GM03348 (cell line): ENCODE results near the gene ATG3.
"Not testable (repeated sequence)": the region's sequence is repeated elsewhere in the genome, so short reads cannot be mapped to it uniquely, and the experiment has no call there.

ENCODE experiments used
- DNase-seq: peaks from one replicate; pipeline ENCODE4 v3.0.0; 2012; ENCODE audit warnings: low spot score

The ATG3 gene

DNA sequence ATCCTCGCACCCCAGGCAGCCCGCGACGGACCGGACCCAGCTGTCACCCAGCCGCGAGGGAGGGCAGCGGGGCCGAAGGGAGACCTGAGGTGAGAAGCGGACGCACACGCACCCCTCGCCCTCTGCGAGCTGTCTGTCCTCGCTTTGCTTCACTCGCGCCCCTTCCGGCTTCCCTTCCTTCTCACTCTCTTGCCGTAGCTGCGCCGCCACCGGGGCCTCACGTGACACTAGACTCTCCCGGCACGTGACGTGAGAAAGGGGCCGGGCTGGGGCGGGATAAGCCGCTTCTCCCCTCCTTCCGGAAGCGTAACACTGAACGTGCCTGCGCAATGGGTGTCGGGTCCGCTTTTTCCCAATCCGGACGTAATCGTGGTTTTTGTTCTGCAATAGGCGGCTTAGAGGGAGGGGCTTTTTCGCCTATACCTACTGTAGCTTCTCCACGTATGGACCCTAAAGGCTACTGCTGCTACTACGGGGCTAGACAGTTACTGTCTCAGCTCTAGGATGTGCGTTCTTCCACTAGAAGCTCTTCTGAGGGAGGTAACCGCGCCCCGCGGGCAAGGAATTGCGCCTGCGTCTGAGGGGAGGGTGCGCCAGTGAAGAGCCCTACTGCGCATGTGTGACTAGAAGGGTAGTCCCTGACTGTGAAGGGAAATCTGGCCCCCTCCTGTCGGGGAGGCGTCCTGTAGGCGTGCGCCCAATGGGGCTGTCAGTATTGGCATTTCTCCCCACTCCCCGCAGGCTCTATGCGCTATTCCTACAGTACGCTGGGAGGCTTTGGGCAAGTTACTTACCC, at the start of gene ATG3, which contains the start of gene SLC35A5:
TSS of gene ATG3 (minus strand) at position 229 of the 796 bp plus-strand sequence. CDS start 434 bp downstream, outside the sequence.
TSS of gene SLC35A5 (plus strand) at position 312 of the 796 bp plus-strand sequence. CDS start 1,359 bp downstream, outside the sequence.
- peak; percentile 99 for DNase-seq

DNA sequence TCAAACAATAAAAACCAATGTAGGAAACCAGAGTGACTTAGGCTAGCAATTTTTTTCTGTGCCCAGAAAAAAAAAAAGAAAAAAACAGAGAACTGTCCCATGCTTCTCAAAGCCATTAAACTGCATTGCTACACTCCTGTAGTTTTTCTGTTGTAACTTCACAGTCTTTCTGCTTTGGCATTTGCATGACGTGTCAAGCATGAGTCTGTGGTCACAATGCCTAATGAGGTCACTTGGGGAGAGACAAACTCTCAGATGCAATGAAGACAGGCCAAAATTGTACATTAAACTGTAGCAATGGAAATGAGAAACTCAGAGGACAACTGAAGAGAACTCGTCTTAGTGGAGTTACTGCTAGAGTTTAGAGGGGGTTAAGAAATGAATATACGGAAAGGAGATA, 48.4 kb upstream of the ATG3 start:
- DNase-seq, result peak; percentile 66

DNA sequence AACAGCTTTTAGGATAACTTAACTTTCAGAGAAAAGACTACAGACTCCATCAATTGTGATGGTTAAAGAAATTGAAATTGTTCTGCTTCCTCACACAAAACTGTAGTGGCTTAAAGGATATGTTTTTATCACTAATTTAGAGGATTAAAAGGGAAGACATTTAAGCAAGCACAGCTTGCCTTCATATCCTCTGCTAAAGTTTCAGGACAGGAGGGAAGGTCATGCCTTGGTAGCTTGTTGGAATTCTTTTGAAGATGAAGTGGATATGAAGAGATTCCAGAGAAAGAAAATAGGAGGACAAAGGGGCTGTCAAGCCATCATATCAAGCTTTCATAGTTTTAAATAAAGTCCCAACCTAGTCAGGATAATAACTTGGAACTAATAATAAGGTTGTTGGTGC, 46.1 kb upstream of the ATG3 start:
- DNase-seq, result no peak

DNA sequence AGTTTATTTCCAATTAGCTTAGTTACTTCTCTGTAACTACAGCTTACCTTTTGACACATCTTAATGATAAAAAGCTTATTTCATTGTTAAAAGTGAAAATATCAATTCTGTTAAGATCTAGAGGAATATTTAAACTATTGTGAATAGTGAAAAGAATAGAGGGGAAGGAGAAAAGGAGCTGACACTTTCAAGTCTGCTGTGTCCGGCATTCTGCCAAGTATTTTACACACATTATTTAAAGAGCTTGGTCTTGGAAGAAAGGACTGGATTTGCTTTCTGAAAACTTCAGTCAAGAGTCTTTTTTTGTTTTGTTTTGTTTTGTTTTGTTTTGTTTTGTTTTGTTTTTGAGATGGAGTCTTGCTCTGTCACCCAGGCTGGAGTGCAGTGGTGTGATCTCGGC, 44.3 kb upstream of the ATG3 start:
- no peak for DNase-seq

- DNase-seq, result peak; percentile 47
Observed at GRCh38 chr3:112605285-112605684, 43.5 kb upstream of the ATG3 start.

- DNase-seq, result peak; percentile 65
Observed at GRCh38 chr3:112604536-112604935, 42.8 kb upstream of the ATG3 start.

DNA sequence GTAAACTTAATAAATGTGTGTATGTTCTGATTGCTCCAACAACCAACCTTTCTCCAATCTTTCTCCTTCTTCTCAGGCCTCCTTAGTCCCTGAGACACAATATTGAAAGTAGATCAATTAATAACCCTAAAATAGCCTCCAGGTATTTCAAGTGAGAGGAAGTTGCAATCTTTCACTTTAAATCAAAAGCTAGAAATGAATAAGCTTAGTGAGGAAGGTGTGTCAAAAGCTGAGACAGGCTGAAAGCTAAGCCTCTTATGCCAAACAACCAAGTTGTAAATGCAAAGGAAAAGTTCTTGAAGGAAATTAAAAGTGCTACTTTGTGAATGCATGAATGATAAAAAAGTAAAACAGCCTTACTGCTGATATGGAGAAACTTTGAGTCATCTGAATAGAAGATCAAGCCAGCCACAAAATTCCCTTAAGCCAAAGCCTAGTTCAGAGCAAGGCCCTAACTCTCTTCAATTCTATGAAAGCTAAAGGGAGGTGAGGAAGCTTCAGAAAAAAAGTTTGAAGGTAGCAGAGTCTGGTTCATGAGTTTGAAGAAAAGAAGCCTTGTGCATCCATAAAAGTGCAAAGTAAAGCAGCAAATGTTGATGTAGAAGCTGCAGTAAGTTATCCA, 40.6 kb upstream of the ATG3 start:
- DNase-seq, result no peak

DNA sequence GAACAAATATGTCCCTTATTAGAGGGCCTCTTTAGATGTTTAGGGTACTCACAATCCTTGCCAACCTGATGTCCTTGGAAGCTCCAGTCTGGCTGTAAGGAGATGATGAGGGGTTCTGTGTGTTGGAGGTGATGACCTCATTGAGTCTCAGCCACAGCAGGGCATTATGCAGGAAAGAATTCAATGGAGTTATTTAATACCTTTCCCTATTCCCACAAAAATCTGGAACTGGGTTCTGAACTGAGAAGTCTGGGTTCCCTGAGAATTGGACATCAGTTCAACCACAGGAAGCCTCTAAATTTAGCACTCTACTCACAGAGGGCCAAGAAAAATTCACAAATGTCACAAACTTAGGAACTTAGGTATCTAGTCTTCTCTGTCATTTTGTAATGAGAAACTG, 37.0 kb upstream of the ATG3 start:
- no peak for DNase-seq

- no peak for DNase-seq
Observed at GRCh38 chr3:112597945-112598344, 36.2 kb upstream of the ATG3 start.

GRCh38 chr3:112594856-112595255, 33.1 kb upstream of the ATG3 start:
- DNase-seq, result no peak

GRCh38 chr3:112593258-112593657, 31.5 kb upstream of the ATG3 start:
- no peak for DNase-seq

GRCh38 chr3:112587336-112587735, 25.6 kb upstream of the ATG3 start:
- DNase-seq, result no peak

GRCh38 chr3:112585782-112586181, 24.0 kb upstream of the ATG3 start:
- DNase-seq, result no peak

DNA sequence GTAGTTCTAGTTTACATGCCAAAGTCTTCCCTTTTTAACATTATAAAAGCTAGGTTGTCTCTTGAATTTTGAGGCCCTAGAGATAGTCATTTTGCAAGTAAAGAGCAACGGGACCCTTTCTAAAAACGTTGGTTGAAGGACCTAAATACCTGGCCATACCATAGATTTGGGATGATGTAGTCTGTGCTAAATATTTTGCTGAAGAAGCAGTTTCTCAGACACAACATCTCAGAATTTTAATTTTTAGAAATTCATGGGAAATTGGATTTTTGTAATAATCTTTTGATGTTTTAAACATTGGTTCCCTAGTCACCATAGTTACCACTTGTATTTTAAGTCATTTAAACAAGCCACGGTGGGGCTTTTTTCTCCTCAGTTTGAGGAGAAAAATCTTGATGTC, 21.3 kb upstream of the ATG3 start:
- no peak for DNase-seq

DNA sequence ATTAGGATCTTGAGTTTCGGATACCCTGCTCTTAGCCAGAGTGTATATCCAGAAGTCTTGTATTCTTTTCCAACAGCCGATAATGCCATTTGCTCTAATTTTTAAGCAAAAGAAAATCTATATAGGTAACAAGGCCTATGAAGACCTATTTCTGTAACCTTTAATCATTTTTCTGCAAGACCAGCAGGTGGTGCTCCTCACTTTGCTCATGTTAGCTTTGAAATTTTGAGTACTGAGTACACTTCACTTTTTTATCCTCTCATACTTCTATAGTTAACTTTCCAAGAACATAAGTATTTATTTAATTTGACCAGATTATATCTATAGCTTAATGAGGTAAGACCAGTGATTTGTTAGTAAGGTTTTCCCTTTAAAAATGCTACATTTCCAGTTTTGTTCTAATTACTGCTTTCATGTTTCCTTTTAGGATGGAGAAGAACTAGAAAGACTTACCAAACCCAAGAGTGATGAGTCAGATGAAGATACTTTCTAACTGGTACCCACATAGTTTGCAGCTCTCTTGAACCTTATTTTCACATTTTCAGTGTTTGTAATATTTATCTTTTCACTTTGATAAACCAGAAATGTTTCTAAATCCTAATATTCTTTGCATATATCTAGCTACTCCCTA, 20.6 kb upstream of the ATG3 start:
- DNase-seq, result peak; percentile 36

GRCh38 chr3:112579697-112580096, 17.9 kb upstream of the ATG3 start:
- DNase-seq, result no peak

GRCh38 chr3:112579232-112579631, 17.5 kb upstream of the ATG3 start:
- no peak for DNase-seq

GRCh38 chr3:112572701-112573100, 10.9 kb upstream of the ATG3 start:
- DNase-seq, result no peak

DNA sequence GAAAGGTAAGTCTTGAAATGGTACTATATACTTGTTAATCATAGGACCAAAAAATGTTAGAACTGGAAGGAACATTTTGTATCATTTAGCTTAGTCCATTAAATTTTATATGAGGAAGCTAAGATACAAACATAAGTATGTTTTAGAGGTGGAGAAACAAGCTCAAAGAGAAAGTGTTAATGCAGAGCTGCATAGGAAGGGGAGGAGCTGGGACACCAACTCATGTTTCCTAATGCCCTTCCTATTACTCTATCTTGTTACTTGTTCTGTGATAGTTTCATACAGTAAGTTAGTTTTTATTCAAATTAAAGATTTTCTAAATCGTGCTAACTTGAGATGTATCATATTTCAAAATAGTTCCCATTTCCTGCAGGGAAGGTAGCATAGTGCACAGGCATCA, 7.5 kb upstream of the ATG3 start:
- DNase-seq, result no peak

GRCh38 chr3:112568642-112569041, 6.9 kb upstream of the ATG3 start:
- DNase-seq, result no peak

DNA sequence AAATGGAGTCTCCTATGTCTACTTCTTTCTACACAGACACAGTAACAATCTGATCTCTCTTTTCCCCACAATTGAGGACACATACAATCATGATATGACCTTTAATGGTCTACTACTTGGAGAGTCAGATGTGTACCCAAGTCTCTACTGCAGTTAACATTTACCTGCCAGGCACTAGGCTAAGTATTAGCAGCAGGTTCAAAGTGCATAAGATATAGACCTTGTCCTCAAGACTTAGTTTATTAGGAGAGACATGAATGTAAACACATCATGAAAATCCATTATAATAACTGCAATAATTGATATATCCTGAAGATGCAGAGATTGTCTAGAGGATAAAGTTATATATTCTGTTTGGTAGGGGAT, 3.2 kb upstream of the ATG3 start:
- no peak for DNase-seq

GRCh38 chr3:112564247-112564939, 2.6 kb upstream of the ATG3 start:
- not testable (repeated sequence) for DNase-seq

- DNase-seq, result peak; percentile 72
Observed at GRCh38 chr3:112561484-112561733, 353 bp downstream of the ATG3 start.
